ENCODE measurements around the gene ZFR.

The ZFR gene

DNA sequence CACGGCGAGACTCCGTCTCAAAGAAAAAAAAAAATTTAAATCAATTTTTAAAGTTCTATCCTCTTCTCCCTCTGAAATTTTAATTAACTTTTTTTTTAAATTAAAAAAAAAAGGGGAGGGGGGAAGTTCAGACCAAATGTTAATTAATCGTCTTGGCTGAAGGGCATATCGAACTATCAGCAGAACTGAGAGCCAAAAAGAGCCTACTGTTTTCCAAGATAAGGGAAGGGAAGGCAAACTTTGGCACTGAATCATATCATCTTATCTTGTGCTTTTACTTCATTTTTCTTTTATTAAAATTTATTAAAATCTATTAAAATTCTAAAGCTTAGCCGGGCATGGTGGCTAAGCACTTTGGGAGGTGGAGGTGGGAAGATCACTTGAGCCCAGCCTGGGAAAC is 85.9 kb downstream of the ZFR start:
- H3K4me3 ChIP-seq (ENCODE audit: low read depth, low read length), result no peak overlapping the region
- H3K36me3 ChIP-seq (ENCODE audit: control insufficient read depth in 1 of 2, insufficient read depth in 2 of 2, low read length in 2 of 2), result peaks cover 13 to 16% of the 10 kb centered on the region in 2 experiments
- H4K12ac ChIP-seq (ENCODE audit: low read depth, low read length), result no peak overlapping the region
- H3K27me3 ChIP-seq (ENCODE audit: insufficient read depth, low read length), result no peaks in the 10 kb centered on the region
- H4K8ac ChIP-seq (ENCODE audit: low read depth, low read length), result no peak overlapping the region
- no peak overlapping the region for H4K91ac ChIP-seq (ENCODE audit: low read depth, low read length)
- H2AFZ ChIP-seq (ENCODE audit: insufficient read depth, low read length, poor library complexity), result no peak overlapping the region
- H3K14ac ChIP-seq (ENCODE audit: low read length), result no peak overlapping the region
- H2BK120ac ChIP-seq (ENCODE audit: insufficient read depth, low read length, poor library complexity), result no peak overlapping the region
- H3K79me2 ChIP-seq (ENCODE audit: control insufficient read depth, insufficient read depth, low read length, poor library complexity), result no peaks in the 10 kb centered on the region
- no peak overlapping the region for H2BK5ac ChIP-seq (ENCODE audit: low read depth, low read length, poor library complexity)
- H2AK5ac ChIP-seq (ENCODE audit: low read length), result no peak overlapping the region
- H3K9me3 ChIP-seq (ENCODE audit: insufficient read depth, low read depth, low read length), result no peaks in the 10 kb centered on the region
- DNase-seq, result no peak
- H3K9ac ChIP-seq (ENCODE audit: low read length), result no peak overlapping the region
- no peak overlapping the region for H3K4me2 ChIP-seq (ENCODE audit: low read length)
- WGBS (ENCODE audit: extremely low coverage, insufficient coverage, insufficient read length), result no CpG with 5 or more reads among the region's 6 CpGs
- H3K4ac ChIP-seq (ENCODE audit: low read depth, low read length), result no peak overlapping the region
- H2BK12ac ChIP-seq (ENCODE audit: low read length), result no peak overlapping the region
- H3K4me1 ChIP-seq (ENCODE audit: control insufficient read depth in 1 of 2, insufficient read depth in 2 of 2, low read length in 2 of 2), result peaks cover 0 to 2% of the 10 kb centered on the region in 2 experiments
- H3K27ac ChIP-seq (ENCODE audit: low read depth, low read length), result no peak overlapping the region
- H3K18ac ChIP-seq (ENCODE audit: low read length), result no peak overlapping the region
- H3K79me1 ChIP-seq (ENCODE audit: low read length), result no peaks in the 10 kb centered on the region
- H3K23ac ChIP-seq (ENCODE audit: low read length), result no peak overlapping the region

- H3K27ac ChIP-seq (ENCODE audit: low read depth, low read length), result no peak overlapping the region
- no peak overlapping the region for H3K14ac ChIP-seq (ENCODE audit: low read length)
- H4K8ac ChIP-seq (ENCODE audit: low read depth, low read length), result no peak overlapping the region
- H3K9ac ChIP-seq (ENCODE audit: low read length), result no peak overlapping the region
- no peak overlapping the region for H2BK12ac ChIP-seq (ENCODE audit: low read length)
- no peak overlapping the region for H3K4me3 ChIP-seq (ENCODE audit: low read depth, low read length)
- H2AFZ ChIP-seq (ENCODE audit: insufficient read depth, low read length, poor library complexity), result no peak overlapping the region
- H4K91ac ChIP-seq (ENCODE audit: low read depth, low read length), result no peak overlapping the region
- no peak overlapping the region for H3K4me2 ChIP-seq (ENCODE audit: low read length)
- H3K4ac ChIP-seq (ENCODE audit: low read depth, low read length), result no peak overlapping the region
- H3K79me2 ChIP-seq (ENCODE audit: control insufficient read depth, insufficient read depth, low read length, poor library complexity), result no peaks in the 10 kb centered on the region
- no peak overlapping the region for H2BK120ac ChIP-seq (ENCODE audit: insufficient read depth, low read length, poor library complexity)
- H4K12ac ChIP-seq (ENCODE audit: low read depth, low read length), result no peak overlapping the region
- no peaks in the 10 kb centered on the region for H3K27me3 ChIP-seq (ENCODE audit: insufficient read depth, low read length)
- H3K4me1 ChIP-seq (ENCODE audit: control insufficient read depth in 1 of 2, insufficient read depth in 2 of 2, low read length in 2 of 2), result peaks cover 0 to 2% of the 10 kb centered on the region in 2 experiments
- no peaks in the 10 kb centered on the region for H3K79me1 ChIP-seq (ENCODE audit: low read length)
- no peak overlapping the region for H3K18ac ChIP-seq (ENCODE audit: low read length)
- no peaks in the 10 kb centered on the region for H3K9me3 ChIP-seq (ENCODE audit: insufficient read depth, low read depth, low read length)
- H3K36me3 ChIP-seq (ENCODE audit: control insufficient read depth in 1 of 2, insufficient read depth in 2 of 2, low read length in 2 of 2), result peaks cover 15 to 19% of the 10 kb centered on the region in 2 experiments
- H3K23ac ChIP-seq (ENCODE audit: low read length), result no peak overlapping the region
- no peak for DNase-seq
- H2BK5ac ChIP-seq (ENCODE audit: low read depth, low read length, poor library complexity), result no peak overlapping the region
- no peak overlapping the region for H2AK5ac ChIP-seq (ENCODE audit: low read length)
Measured at GRCh38 chr5:32357658-32358057, 86.9 kb downstream of the ZFR start.

- Histone ChIP-seq H3K27me3 (ENCODE audit: insufficient read depth, low read length) (no peaks in the 10 kb centered on the region), H3K18ac (ENCODE audit: low read length) (no peak overlapping the region), H2BK12ac (ENCODE audit: low read length) (no peak overlapping the region), H3K4me2 (ENCODE audit: low read length) (no peak overlapping the region), H2AK5ac (ENCODE audit: low read length) (no peak overlapping the region), H3K4me1 (ENCODE audit: control insufficient read depth in 1 of 2, insufficient read depth in 2 of 2, low read length in 2 of 2) (peaks cover 0 to under 1% of the 10 kb centered on the region in 2 experiments), H3K36me3 (ENCODE audit: control insufficient read depth in 1 of 2, insufficient read depth in 2 of 2, low read length in 2 of 2) (peaks cover 14% of the 10 kb centered on the region in 2 experiments), H3K79me2 (ENCODE audit: control insufficient read depth, insufficient read depth, low read length, poor library complexity) (no peaks in the 10 kb centered on the region), H3K9me3 (ENCODE audit: insufficient read depth, low read depth, low read length) (no peaks in the 10 kb centered on the region), H4K12ac (ENCODE audit: low read depth, low read length) (no peak overlapping the region), H3K4ac (ENCODE audit: low read depth, low read length) (no peak overlapping the region), H3K27ac (ENCODE audit: low read depth, low read length) (no peak overlapping the region), H3K23ac (ENCODE audit: low read length) (no peak overlapping the region), H2AFZ (ENCODE audit: insufficient read depth, low read length, poor library complexity) (no peak overlapping the region), H3K9ac (ENCODE audit: low read length) (no peak overlapping the region), H4K91ac (ENCODE audit: low read depth, low read length) (no peak overlapping the region), H2BK5ac (ENCODE audit: low read depth, low read length, poor library complexity) (no peak overlapping the region), H3K79me1 (ENCODE audit: low read length) (no peaks in the 10 kb centered on the region), H3K4me3 (ENCODE audit: low read depth, low read length) (no peak overlapping the region), H3K14ac (ENCODE audit: low read length) (no peak overlapping the region), H4K8ac (ENCODE audit: low read depth, low read length) (no peak overlapping the region), H2BK120ac (ENCODE audit: insufficient read depth, low read length, poor library complexity) (no peak overlapping the region)
- DNase-seq, result no peak
- no CpG with 5 or more reads among the region's 4 CpGs for WGBS (ENCODE audit: extremely low coverage, insufficient coverage, insufficient read length)
Measured at GRCh38 chr5:32355686-32356085, 88.9 kb downstream of the ZFR start.

DNA sequence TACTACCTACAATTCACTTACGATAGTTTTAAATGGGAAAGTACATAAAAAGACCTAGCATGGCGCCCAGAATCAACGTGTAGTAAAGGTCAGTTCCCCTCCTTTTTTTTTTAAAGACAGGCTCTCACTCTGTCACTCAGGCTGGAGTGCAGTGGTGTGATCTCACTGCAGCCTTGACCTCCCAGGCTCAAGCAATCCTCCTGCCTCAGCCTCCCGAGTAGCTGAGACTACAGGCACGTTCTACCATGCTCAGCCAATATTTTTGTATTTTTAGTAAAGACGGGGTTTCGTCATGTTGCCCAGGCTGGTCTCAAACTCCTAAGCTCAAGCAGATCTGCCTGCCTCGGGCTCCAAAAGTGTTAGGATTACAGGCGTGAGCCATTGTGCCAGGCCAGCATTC is 91.1 kb downstream of the ZFR start:
- no peak overlapping the region for H3K18ac ChIP-seq (ENCODE audit: low read length)
- no peaks in the 10 kb centered on the region for H3K27me3 ChIP-seq (ENCODE audit: insufficient read depth, low read length)
- H4K8ac ChIP-seq (ENCODE audit: low read depth, low read length), result no peak overlapping the region
- no peak for DNase-seq
- no peak overlapping the region for H2AFZ ChIP-seq (ENCODE audit: insufficient read depth, low read length, poor library complexity)
- H3K27ac ChIP-seq (ENCODE audit: low read depth, low read length), result no peak overlapping the region
- H3K4me3 ChIP-seq (ENCODE audit: low read depth, low read length), result no peak overlapping the region
- H4K91ac ChIP-seq (ENCODE audit: low read depth, low read length), result no peak overlapping the region
- H4K12ac ChIP-seq (ENCODE audit: low read depth, low read length), result no peak overlapping the region
- H2BK5ac ChIP-seq (ENCODE audit: low read depth, low read length, poor library complexity), result no peak overlapping the region
- no peak overlapping the region for H3K23ac ChIP-seq (ENCODE audit: low read length)
- H3K79me1 ChIP-seq (ENCODE audit: low read length), result no peaks in the 10 kb centered on the region
- no peaks in the 10 kb centered on the region for H3K4me1 ChIP-seq (ENCODE audit: control insufficient read depth in 1 of 2, insufficient read depth in 2 of 2, low read length in 2 of 2)
- H3K4ac ChIP-seq (ENCODE audit: low read depth, low read length), result no peak overlapping the region
- H3K9ac ChIP-seq (ENCODE audit: low read length), result no peak overlapping the region
- H3K4me2 ChIP-seq (ENCODE audit: low read length), result no peak overlapping the region
- no peak overlapping the region for H2BK120ac ChIP-seq (ENCODE audit: insufficient read depth, low read length, poor library complexity)
- H2BK12ac ChIP-seq (ENCODE audit: low read length), result no peak overlapping the region
- no peaks in the 10 kb centered on the region for H3K9me3 ChIP-seq (ENCODE audit: insufficient read depth, low read depth, low read length)
- H3K14ac ChIP-seq (ENCODE audit: low read length), result no peak overlapping the region
- H3K79me2 ChIP-seq (ENCODE audit: control insufficient read depth, insufficient read depth, low read length, poor library complexity), result no peaks in the 10 kb centered on the region
- peaks cover 9 to 10% of the 10 kb centered on the region in 2 experiments for H3K36me3 ChIP-seq (ENCODE audit: control insufficient read depth in 1 of 2, insufficient read depth in 2 of 2, low read length in 2 of 2)
- WGBS (ENCODE audit: extremely low coverage, insufficient coverage, insufficient read length), result no CpG with 5 or more reads among the region's 9 CpGs
- H2AK5ac ChIP-seq (ENCODE audit: low read length), result no peak overlapping the region
